ENCODE data around the gene SCYL2.
"Not testable (repeated sequence)": the region's sequence is repeated elsewhere in the genome, so short reads cannot be mapped to it uniquely, and the experiment has no call there.

SCYL2 gene

DNA sequence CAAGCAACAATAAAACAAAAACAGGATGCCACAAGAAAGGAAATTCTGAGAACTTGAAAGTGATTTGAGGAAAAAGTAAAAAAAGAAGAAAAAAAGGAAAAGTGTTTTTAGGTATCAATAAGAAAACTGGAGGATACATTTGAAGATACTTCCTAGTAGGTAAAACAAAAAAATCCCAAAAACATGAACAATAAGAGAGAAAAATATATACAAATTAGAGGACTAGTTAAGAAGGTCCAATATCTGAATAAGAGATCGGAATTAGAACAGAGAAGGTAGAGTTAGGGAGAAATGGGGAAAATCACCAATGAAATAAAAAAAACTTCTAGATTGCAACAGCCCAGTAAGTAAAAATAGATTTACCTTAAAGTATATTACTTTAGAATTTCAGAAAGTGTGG is 8.8 kb upstream of the SCYL2 start:
- Histone ChIP-seq H3K4me1 (ENCODE audit: control extremely low read depth in 1 of 4, control insufficient read depth in 4 of 4, insufficient read depth in 4 of 4, low read length in 3 of 4) (no peaks in the 10 kb centered on the region), H3K9me3 (ENCODE audit: control extremely low read depth in 1 of 5, control insufficient read depth in 4 of 5, insufficient read depth in 2 of 5, low read depth in 1 of 5, low read length in 4 of 5) (no peaks in the 10 kb centered on the region), H3K27me3 (replicated peaks in 2 of 5; ENCODE audit: control insufficient read depth in 4 of 5, insufficient read depth in 5 of 5, low read length in 4 of 5) (no peaks in the 10 kb centered on the region), H3K36me3 (ENCODE audit: control insufficient read depth in 4 of 4, insufficient read depth in 4 of 4, low read length in 3 of 4) (peaks cover 0 to 7% (median 0%) of the 10 kb centered on the region in 4 experiments), H3K4me3 (ENCODE audit: control insufficient read depth in 1 of 7, extremely low read depth in 1 of 7, insufficient read depth in 4 of 7, low read depth in 2 of 7, low read length in 6 of 7) (no peak overlapping the region), H3K27ac (ENCODE audit: insufficient read depth in 1 of 2, low read depth in 1 of 2, low read length in 2 of 2, poor library complexity in 1 of 2, severe bottlenecking in 2 of 2) (no peak overlapping the region)
- no CpG with 5 or more reads among the region's 1 CpG for WGBS (ENCODE audit: insufficient coverage)
- no peak for DNase-seq
- POLR2A ChIA-PET: no interaction called here
- CTCF ChIA-PET: no interaction called here

DNA sequence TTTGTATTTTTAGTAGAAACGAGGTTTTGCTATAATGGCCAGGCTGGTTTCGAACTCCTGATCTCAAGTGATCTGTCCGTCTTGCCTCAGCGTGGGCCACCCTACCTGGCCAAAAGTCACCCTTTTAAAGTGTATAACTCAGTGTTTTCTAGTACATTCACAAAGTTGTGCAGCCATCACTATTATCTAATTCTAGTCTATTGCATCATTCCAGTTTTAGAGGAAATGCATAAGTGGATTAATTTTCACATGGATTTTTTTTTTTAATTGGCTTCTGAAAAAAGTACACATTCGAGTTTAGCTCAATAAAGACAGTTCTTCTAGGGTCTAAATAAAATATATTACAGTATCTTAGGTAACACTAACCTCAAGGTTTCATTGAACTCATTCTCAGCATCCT is 3.8 kb upstream of the SCYL2 start:
- POLR2A ChIA-PET: no interaction called here
- CTCF ChIA-PET: no interaction called here
- peaks cover 4 to 8% (median 6%) of the 10 kb centered on the region in 4 experiments for H3K4me1 ChIP-seq (ENCODE audit: control extremely low read depth in 1 of 4, control insufficient read depth in 4 of 4, insufficient read depth in 4 of 4, low read length in 3 of 4)
- H3K36me3 ChIP-seq (ENCODE audit: control insufficient read depth in 4 of 4, insufficient read depth in 4 of 4, low read length in 3 of 4): no peaks in the 10 kb centered on the region
- H3K4me3 ChIP-seq (ENCODE audit: control insufficient read depth in 1 of 7, extremely low read depth in 1 of 7, insufficient read depth in 4 of 7, low read depth in 2 of 7, low read length in 6 of 7): no peak overlapping the region
- no peaks in the 10 kb centered on the region for H3K27me3 ChIP-seq (replicated peaks in 2 of 5; ENCODE audit: control insufficient read depth in 4 of 5, insufficient read depth in 5 of 5, low read length in 4 of 5)
- DNase-seq: no peak
- H3K27ac ChIP-seq (ENCODE audit: insufficient read depth in 1 of 2, low read depth in 1 of 2, low read length in 2 of 2, poor library complexity in 1 of 2, severe bottlenecking in 2 of 2): no peak overlapping the region
- WGBS (ENCODE audit: insufficient coverage): 100% methylated on average over 4 of the region's 5 CpGs
- no peaks in the 10 kb centered on the region for H3K9me3 ChIP-seq (ENCODE audit: control extremely low read depth in 1 of 5, control insufficient read depth in 4 of 5, insufficient read depth in 2 of 5, low read depth in 1 of 5, low read length in 4 of 5)

DNA sequence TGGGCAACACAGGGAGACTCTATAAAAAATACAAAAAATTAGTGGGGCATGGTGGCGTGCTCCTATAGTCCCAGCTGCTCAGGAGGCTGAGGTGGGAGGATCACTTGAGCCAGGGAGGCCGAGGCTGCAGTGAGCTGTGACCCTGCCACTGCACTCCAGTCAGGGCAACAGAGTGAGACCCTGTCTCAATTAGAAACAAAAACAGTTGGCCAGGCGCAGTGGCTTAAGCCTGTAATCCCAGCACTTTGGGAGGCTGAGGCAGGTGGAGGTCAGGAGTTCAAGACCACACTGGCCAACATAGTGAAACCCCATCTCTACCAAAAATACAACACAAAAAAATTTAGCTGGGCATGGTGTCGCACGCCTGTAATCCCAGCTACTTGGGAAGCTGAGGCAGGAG is 1.9 kb upstream of the SCYL2 start:
- 93% methylated on average over 3 of the region's 5 CpGs for WGBS (ENCODE audit: insufficient coverage)
- peaks cover 15 to 26% (median 23%) of the 10 kb centered on the region in 4 experiments for H3K4me1 ChIP-seq (ENCODE audit: control extremely low read depth in 1 of 4, control insufficient read depth in 4 of 4, insufficient read depth in 4 of 4, low read length in 3 of 4)
- H3K27ac ChIP-seq (ENCODE audit: insufficient read depth in 1 of 2, low read depth in 1 of 2, low read length in 2 of 2, poor library complexity in 1 of 2, severe bottlenecking in 2 of 2); DNase-seq; H3K36me3 ChIP-seq (ENCODE audit: control insufficient read depth in 4 of 4, insufficient read depth in 4 of 4, low read length in 3 of 4); H3K4me3 ChIP-seq (ENCODE audit: control insufficient read depth in 1 of 7, extremely low read depth in 1 of 7, insufficient read depth in 4 of 7, low read depth in 2 of 7, low read length in 6 of 7); H3K27me3 ChIP-seq (replicated peaks in 2 of 5; ENCODE audit: control insufficient read depth in 4 of 5, insufficient read depth in 5 of 5, low read length in 4 of 5); POLR2A ChIA-PET; H3K9me3 ChIP-seq (ENCODE audit: control extremely low read depth in 1 of 5, control insufficient read depth in 4 of 5, insufficient read depth in 2 of 5, low read depth in 1 of 5, low read length in 4 of 5): not testable (repeated sequence)
- CTCF ChIA-PET: interaction anchor here (2.0 to 2.7 kb wide), 2 partner anchors 11 to 30 kb away, joined by 5 to 15 read pairs; no protein-coding TSS in a partner anchor

DNA sequence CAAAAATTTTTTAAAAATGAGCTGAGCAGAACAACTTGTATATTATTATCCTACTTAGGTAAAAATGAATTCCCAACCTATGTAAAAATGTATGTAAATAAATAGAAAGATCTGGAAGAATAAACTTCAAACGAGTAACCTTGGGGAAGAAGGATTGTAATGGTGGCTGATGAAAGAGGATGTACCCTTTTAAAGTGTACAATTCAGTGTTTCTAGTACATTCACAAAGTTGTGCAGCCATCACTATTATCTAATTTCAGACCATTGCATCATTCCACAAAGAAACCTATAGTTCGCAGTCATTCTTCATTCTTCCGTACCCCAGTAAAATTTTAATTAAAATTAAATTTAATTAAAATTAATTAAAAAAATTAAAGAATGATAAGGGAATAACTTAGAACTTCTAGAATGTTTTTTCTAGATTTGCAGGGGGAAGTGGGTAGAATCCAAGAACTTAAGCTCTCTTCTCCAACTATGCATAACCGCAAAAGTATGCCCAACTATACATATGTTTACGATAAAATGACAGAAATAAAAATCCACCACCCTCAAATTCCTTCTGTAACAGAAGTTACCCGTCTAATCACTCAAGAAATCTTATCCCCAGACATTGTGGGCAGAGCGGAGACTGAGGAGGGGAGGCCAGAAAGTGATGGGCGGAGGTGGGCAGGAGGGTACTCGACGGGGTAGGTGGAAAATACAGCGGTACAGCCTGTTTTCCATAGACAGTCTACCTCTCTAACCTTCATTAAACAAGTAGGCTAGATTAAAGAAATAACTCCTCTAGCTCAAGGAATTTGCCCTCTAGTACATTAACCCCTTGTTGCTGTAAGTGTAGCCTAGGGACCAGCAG is 1.0 kb upstream of the SCYL2 start:
- Histone ChIP-seq H3K4me1 (ENCODE audit: control extremely low read depth in 1 of 4, control insufficient read depth in 4 of 4, insufficient read depth in 4 of 4, low read length in 3 of 4) (peaks cover 15 to 33% (median 26%) of the 10 kb centered on the region in 4 experiments), H3K27ac (ENCODE audit: insufficient read depth in 1 of 2, low read depth in 1 of 2, low read length in 2 of 2, poor library complexity in 1 of 2, severe bottlenecking in 2 of 2) (peak overlapping the region; percentile 97 to 99), H3K36me3 (ENCODE audit: control insufficient read depth in 4 of 4, insufficient read depth in 4 of 4, low read length in 3 of 4) (no peaks in the 10 kb centered on the region), H3K27me3 (replicated peaks in 2 of 5; ENCODE audit: control insufficient read depth in 4 of 5, insufficient read depth in 5 of 5, low read length in 4 of 5) (no peaks in the 10 kb centered on the region), H3K4me3 (ENCODE audit: control insufficient read depth in 1 of 7, extremely low read depth in 1 of 7, insufficient read depth in 4 of 7, low read depth in 2 of 7, low read length in 6 of 7) (peak overlapping the region in 6 of 7 experiments; percentile 92 to 98 (median 96)), H3K9me3 (ENCODE audit: control extremely low read depth in 1 of 5, control insufficient read depth in 4 of 5, insufficient read depth in 2 of 5, low read depth in 1 of 5, low read length in 4 of 5) (no peaks in the 10 kb centered on the region)
- DNase-seq: no peak
- POLR2A ChIA-PET: no interaction called here
- CTCF ChIA-PET: interaction anchor here (1.0 to 2.7 kb wide), 4 partner anchors 12 to 72 kb away, joined by 3 to 15 read pairs (median 4); no protein-coding TSS in a partner anchor
- WGBS (ENCODE audit: insufficient coverage): no CpG with 5 or more reads among the region's 11 CpGs

DNA sequence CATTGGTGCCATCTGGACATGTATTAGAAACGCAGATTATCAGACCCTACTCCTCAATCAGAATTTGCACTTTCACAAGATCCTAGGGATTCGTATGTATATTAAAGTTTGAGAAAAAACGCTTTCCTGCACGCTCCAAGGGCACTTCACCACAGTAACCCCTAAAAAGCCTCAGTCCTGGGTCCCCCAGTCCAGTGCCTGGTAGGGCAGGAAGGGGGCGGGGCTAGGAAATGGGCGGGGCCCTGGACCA is 467 bp upstream of the SCYL2 start:
- Histone ChIP-seq H3K9me3 (ENCODE audit: control extremely low read depth in 1 of 5, control insufficient read depth in 4 of 5, insufficient read depth in 2 of 5, low read depth in 1 of 5, low read length in 4 of 5) (no peaks in the 10 kb centered on the region), H3K4me3 (ENCODE audit: control insufficient read depth in 1 of 7, extremely low read depth in 1 of 7, insufficient read depth in 4 of 7, low read depth in 2 of 7, low read length in 6 of 7) (peak overlapping the region; percentile 92 to 98 (median 96)), H3K36me3 (ENCODE audit: control insufficient read depth in 4 of 4, insufficient read depth in 4 of 4, low read length in 3 of 4) (no peaks in the 10 kb centered on the region), H3K27ac (ENCODE audit: insufficient read depth in 1 of 2, low read depth in 1 of 2, low read length in 2 of 2, poor library complexity in 1 of 2, severe bottlenecking in 2 of 2) (peak overlapping the region; percentile 97 to 99), H3K27me3 (replicated peaks in 2 of 5; ENCODE audit: control insufficient read depth in 4 of 5, insufficient read depth in 5 of 5, low read length in 4 of 5) (no peaks in the 10 kb centered on the region), H3K4me1 (ENCODE audit: control extremely low read depth in 1 of 4, control insufficient read depth in 4 of 4, insufficient read depth in 4 of 4, low read length in 3 of 4) (peaks cover 15 to 38% (median 28%) of the 10 kb centered on the region in 4 experiments)
- ChIA-PET POLR2A (interaction anchor here (0.6 kb wide), 1 partner anchor 10 kb away, joined by 3 read pairs; no protein-coding TSS in a partner anchor), CTCF (interaction anchor here (1.0 to 2.7 kb wide), 4 partner anchors 12 to 71 kb away, joined by 3 to 15 read pairs (median 4); no protein-coding TSS in a partner anchor)
- WGBS (ENCODE audit: insufficient coverage): 0% methylated on average over 3 of the region's 6 CpGs
- peak in 1 of 3 donors; percentile 91 for DNase-seq

DNA sequence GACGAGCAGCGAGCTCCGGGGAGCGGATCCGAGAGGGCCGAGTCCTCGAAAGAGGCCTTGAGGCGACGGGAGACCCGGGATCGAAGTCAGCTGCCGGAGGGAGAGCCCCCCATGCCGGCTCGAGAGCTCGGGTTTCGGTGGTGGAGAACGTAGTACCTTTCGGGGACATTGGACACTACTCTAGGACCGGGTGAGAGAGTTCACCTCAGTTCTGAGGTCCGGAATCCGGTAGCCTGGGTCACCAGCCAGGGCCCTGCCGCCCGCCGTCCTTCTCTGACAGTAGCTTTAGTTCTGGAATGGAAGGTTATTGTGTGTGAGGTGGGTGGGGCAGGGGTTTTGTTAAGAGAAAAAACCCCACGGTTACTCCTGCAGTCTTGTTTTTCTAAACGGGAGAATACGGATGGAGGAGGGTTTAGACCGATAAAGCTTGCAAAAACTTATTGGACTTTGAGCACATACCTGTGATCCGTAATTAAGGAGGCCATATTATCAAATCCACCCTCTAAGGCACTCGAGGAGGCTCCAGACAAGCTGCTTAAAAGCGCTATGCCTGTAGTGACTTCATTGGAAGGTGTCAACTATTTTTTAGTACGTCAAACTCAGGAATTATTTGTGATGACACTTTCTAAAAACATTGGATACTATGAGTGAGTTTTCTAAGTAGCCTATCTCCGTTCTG is 765 bp downstream of the SCYL2 start:
- WGBS (ENCODE audit: insufficient coverage): 1% methylated on average over 26 of the region's 33 CpGs
- Histone ChIP-seq H3K4me3 (ENCODE audit: control insufficient read depth in 1 of 7, extremely low read depth in 1 of 7, insufficient read depth in 4 of 7, low read depth in 2 of 7, low read length in 6 of 7) (peak overlapping the region; percentile 92 to 98 (median 96)), H3K27me3 (replicated peaks in 2 of 5; ENCODE audit: control insufficient read depth in 4 of 5, insufficient read depth in 5 of 5, low read length in 4 of 5) (no peaks in the 10 kb centered on the region), H3K27ac (ENCODE audit: insufficient read depth in 1 of 2, low read depth in 1 of 2, low read length in 2 of 2, poor library complexity in 1 of 2, severe bottlenecking in 2 of 2) (peak overlapping the region; percentile 97 to 99), H3K36me3 (ENCODE audit: control insufficient read depth in 4 of 4, insufficient read depth in 4 of 4, low read length in 3 of 4) (peaks cover 0 to 2% (median 0%) of the 10 kb centered on the region in 4 experiments), H3K9me3 (ENCODE audit: control extremely low read depth in 1 of 5, control insufficient read depth in 4 of 5, insufficient read depth in 2 of 5, low read depth in 1 of 5, low read length in 4 of 5) (no peaks in the 10 kb centered on the region), H3K4me1 (ENCODE audit: control extremely low read depth in 1 of 4, control insufficient read depth in 4 of 4, insufficient read depth in 4 of 4, low read length in 3 of 4) (peaks cover 15 to 42% (median 33%) of the 10 kb centered on the region in 4 experiments)
- ChIA-PET POLR2A (interaction anchor here (0.6 to 0.9 kb wide), 3 partner anchors 17 to 97 kb away, joined by 3 to 4 read pairs (median 4); no protein-coding TSS in a partner anchor), CTCF (interaction anchor here (0.6 to 2.7 kb wide), 4 partner anchors 17 to 1541 kb away, joined by 3 to 15 read pairs (median 4); no protein-coding TSS in a partner anchor)
- peak; percentile 11 to 51 (median 36) for DNase-seq

Data from common myeloid progenitor, CD34-positive (primary cell).